ENCODE results near the gene STXBP4. TPM values are rescaled to one million over a fixed set of nuclear protein-coding genes. Genes with fewer than 3 reads are reported as not detected.

Gene STXBP4
- total and polyA plus RNA-seq, 2 donors (not counting 3 experiments of a cell fraction or from before 2014, with no cell fraction given), result 1.9 to 12.9 TPM

DNA sequence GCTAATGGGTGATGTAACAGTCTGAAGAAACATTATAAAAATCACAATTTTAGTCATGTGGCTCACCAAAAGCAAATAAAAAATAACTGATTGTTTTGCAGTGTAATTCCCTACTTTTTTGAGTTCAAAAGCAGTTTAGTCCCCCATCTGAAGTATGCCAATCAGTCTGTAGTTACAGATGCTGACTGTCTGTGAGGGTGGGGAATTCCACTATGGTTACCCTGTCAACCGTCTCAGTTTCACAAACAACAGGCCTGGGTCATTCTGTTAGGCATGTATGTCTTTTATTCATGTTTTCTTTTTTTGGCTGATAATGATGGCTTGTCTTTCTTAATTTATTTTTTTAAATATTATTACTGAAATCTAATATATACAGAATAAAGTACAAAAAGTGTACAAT, 69.3 kb downstream of the STXBP4 start:
- H3K9ac ChIP-seq (replicated peaks; ENCODE audit: extremely low read depth, insufficient read depth, low read length), result no peak overlapping the region
- FAIRE-seq, result peak; percentile 12
- DNase-seq (ENCODE audit: low read depth, low spot score), result no peak
- no peaks in the 10 kb centered on the region for H3K9me1 ChIP-seq (replicated peaks; ENCODE audit: control insufficient read depth, extremely low read depth, insufficient read depth, low read length)
- ChIA-PET POLR2A (no interaction called here), CTCF (no interaction called here)
- no peak overlapping the region for H3K4me3 ChIP-seq (replicated peaks in 1 of 3; ENCODE audit: insufficient read depth in 1 of 3, low read depth in 1 of 3, low read length in 3 of 3)
- no TSS peak for BruUV-seq (replicated peaks)
- no peak overlapping the region for H3K27ac ChIP-seq (ENCODE audit: insufficient read depth, low read depth, low read length)
- no peaks in the 10 kb centered on the region for H3K27me3 ChIP-seq (ENCODE audit: control insufficient read depth in 2 of 2, insufficient read depth in 2 of 2, low read length in 2 of 2)
- H4K20me1 ChIP-seq (replicated peaks; ENCODE audit: control insufficient read depth, extremely low read depth, insufficient read depth, low read length), result no peaks in the 10 kb centered on the region
- no peak overlapping the region for H2AFZ ChIP-seq (ENCODE audit: low read depth, low read length)
- TF ChIP-seq, protein P1, sequence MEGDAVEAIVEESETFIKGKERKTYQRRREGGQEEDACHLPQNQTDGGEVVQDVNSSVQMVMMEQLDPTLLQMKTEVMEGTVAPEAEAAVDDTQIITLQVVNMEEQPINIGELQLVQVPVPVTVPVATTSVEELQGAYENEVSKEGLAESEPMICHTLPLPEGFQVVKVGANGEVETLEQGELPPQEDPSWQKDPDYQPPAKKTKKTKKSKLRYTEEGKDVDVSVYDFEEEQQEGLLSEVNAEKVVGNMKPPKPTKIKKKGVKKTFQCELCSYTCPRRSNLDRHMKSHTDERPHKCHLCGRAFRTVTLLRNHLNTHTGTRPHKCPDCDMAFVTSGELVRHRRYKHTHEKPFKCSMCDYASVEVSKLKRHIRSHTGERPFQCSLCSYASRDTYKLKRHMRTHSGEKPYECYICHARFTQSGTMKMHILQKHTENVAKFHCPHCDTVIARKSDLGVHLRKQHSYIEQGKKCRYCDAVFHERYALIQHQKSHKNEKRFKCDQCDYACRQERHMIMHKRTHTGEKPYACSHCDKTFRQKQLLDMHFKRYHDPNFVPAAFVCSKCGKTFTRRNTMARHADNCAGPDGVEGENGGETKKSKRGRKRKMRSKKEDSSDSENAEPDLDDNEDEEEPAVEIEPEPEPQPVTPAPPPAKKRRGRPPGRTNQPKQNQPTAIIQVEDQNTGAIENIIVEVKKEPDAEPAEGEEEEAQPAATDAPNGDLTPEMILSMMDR (IDR thresholded peaks at IDR 0.05; ENCODE audit: extremely low read depth in 1 of 2, insufficient read depth in 1 of 2, low read depth in 1 of 2, low read length in 2 of 2), result no peak
- no peak for TF ChIP-seq POLR2A (IDR thresholded peaks at IDR 0.05; ENCODE audit: low read depth, low read length)
- no peaks in the 10 kb centered on the region for H3K79me2 ChIP-seq (ENCODE audit: control insufficient read depth, insufficient read depth, low read length)
- no peak overlapping the region for H3K4me2 ChIP-seq (ENCODE audit: insufficient read depth, low read length)
- intact Hi-C loops (cut with micrococcal nuclease), result no loop called here
- no peaks in the 10 kb centered on the region for H3K9me3 ChIP-seq (replicated peaks; ENCODE audit: control insufficient read depth, insufficient read depth, low read length)
- no peaks in the 10 kb centered on the region for H3K36me3 ChIP-seq (ENCODE audit: control insufficient read depth in 2 of 2, extremely low read depth in 1 of 2, insufficient read depth in 2 of 2, low read length in 2 of 2)
- dilution Hi-C loops (cut with MboI; ENCODE audit: extremely low pct_ligation_motif_present, low sequenced_read_pairs), result no loop called here
- no peaks in the 10 kb centered on the region for H3K4me1 ChIP-seq (ENCODE audit: control insufficient read depth, extremely low read depth, insufficient read depth, low read length)

DNA sequence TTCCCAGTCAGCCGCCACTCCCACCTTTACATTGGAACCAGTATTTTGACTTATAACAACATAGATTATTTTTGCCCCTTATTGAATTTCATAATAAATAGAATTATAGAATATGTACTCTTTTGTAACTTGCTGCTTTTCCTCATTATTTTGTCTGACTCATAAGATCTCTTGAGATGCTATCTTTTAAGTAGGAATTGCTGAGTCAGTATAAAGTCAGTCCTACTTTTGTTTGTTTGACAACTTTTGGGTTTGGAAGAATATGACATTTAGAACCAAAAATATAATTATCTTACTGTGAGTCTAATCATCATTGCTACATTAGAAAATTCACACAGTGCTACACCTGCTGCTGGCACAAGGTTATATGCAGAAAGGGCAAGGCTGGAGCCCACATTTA, 69.7 kb downstream of the STXBP4 start:
- Histone ChIP-seq H3K27me3 (ENCODE audit: control insufficient read depth in 2 of 2, insufficient read depth in 2 of 2, low read length in 2 of 2) (no peaks in the 10 kb centered on the region), H2AFZ (ENCODE audit: low read depth, low read length) (no peak overlapping the region), H3K9ac (replicated peaks; ENCODE audit: extremely low read depth, insufficient read depth, low read length) (no peak overlapping the region), H3K4me1 (ENCODE audit: control insufficient read depth, extremely low read depth, insufficient read depth, low read length) (no peaks in the 10 kb centered on the region), H3K9me1 (replicated peaks; ENCODE audit: control insufficient read depth, extremely low read depth, insufficient read depth, low read length) (no peaks in the 10 kb centered on the region), H3K4me3 (replicated peaks in 1 of 3; ENCODE audit: insufficient read depth in 1 of 3, low read depth in 1 of 3, low read length in 3 of 3) (no peak overlapping the region), H3K36me3 (ENCODE audit: control insufficient read depth in 2 of 2, extremely low read depth in 1 of 2, insufficient read depth in 2 of 2, low read length in 2 of 2) (no peaks in the 10 kb centered on the region), H3K79me2 (ENCODE audit: control insufficient read depth, insufficient read depth, low read length) (no peaks in the 10 kb centered on the region), H3K27ac (ENCODE audit: insufficient read depth, low read depth, low read length) (no peak overlapping the region), H3K9me3 (replicated peaks; ENCODE audit: control insufficient read depth, insufficient read depth, low read length) (no peaks in the 10 kb centered on the region), H4K20me1 (replicated peaks; ENCODE audit: control insufficient read depth, extremely low read depth, insufficient read depth, low read length) (no peaks in the 10 kb centered on the region), H3K4me2 (ENCODE audit: insufficient read depth, low read length) (no peak overlapping the region)
- no peak for TF ChIP-seq JUN (IDR thresholded peaks at IDR 0.05; ENCODE audit: borderline replicate concordance, insufficient read depth, insufficient read length, low read depth)
- TF ChIP-seq, protein P1 (IDR thresholded peaks at IDR 0.05; ENCODE audit: extremely low read depth in 1 of 2, insufficient read depth in 1 of 2, low read depth in 1 of 2, low read length in 2 of 2), result no peak
- no peak for TF ChIP-seq EZH2 (IDR thresholded peaks at IDR 0.05; ENCODE audit: borderline replicate concordance, low read depth, low read length, severe bottlenecking)
- no peak for TF ChIP-seq POLR2A (IDR thresholded peaks at IDR 0.05; ENCODE audit: low read depth, low read length)
- no peak for TF ChIP-seq GATA2 (IDR thresholded peaks at IDR 0.05; ENCODE audit: insufficient read depth, insufficient read length, low read depth, low read length)
- no peak for TF ChIP-seq FOS (IDR thresholded peaks at IDR 0.05; ENCODE audit: borderline replicate concordance, insufficient read depth, low read length)
- TF ChIP-seq POLR2AphosphoS5 (IDR thresholded peaks at IDR 0.05; ENCODE audit: insufficient read depth, low read depth, low read length), result no peak
- TF ChIP-seq, protein P2, sequence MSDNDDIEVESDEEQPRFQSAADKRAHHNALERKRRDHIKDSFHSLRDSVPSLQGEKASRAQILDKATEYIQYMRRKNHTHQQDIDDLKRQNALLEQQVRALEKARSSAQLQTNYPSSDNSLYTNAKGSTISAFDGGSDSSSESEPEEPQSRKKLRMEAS (IDR thresholded peaks at IDR 0.05; ENCODE audit: insufficient read depth, insufficient read length), result no peak
- no peak for TF ChIP-seq MYC (IDR thresholded peaks at IDR 0.05; ENCODE audit: low read depth, low read length)
- no peak for DNase-seq (ENCODE audit: low read depth, low spot score)
- ChIA-PET CTCF (no interaction called here), POLR2A (no interaction called here)
- FAIRE-seq, result no peak
- dilution Hi-C loops (cut with MboI; ENCODE audit: extremely low pct_ligation_motif_present, low sequenced_read_pairs) (no loop called here), intact Hi-C loops (cut with micrococcal nuclease) (no loop called here)
- no TSS peak for BruUV-seq (replicated peaks)
